ENCODE results near the gene RALA.
A peak's percentile ranks its signal among the peaks of the same experiment; 100 is the strongest.
"Not testable (repeated sequence)": the region's sequence is repeated elsewhere in the genome, so short reads cannot be mapped to it uniquely, and the experiment has no call there.

The RALA gene

GRCh38 chr7:39744620-39745019 lies 121.2 kb downstream of the RALA start:
- Histone ChIP-seq H3K4me3 (no peak overlapping the region), H3K27ac (no peak overlapping the region)
- TF ChIP-seq CTCF (IDR thresholded peaks at IDR 0.05), result no peak
- DNase-seq (ENCODE audit: low spot score), result no peak

GRCh38 chr7:39745320-39745719 lies 121.9 kb downstream of the RALA start:
- DNase-seq (ENCODE audit: low spot score), result no peak
- H3K4me3 ChIP-seq, result no peak overlapping the region
- H3K27ac ChIP-seq, result no peak overlapping the region
- TF ChIP-seq CTCF (IDR thresholded peaks at IDR 0.05), result no peak

GRCh38 chr7:39746103-39746819 lies 122.9 kb downstream of the RALA start:
- Histone ChIP-seq H3K27ac (no peak overlapping the region), H3K4me3 (no peak overlapping the region)
- peak; percentile 73 for DNase-seq (ENCODE audit: low spot score)
- peak; percentile 57 for TF ChIP-seq CTCF (IDR thresholded peaks at IDR 0.05)

GRCh38 chr7:39749177-39749576 lies 125.8 kb downstream of the RALA start:
- H3K27ac ChIP-seq, result no peak overlapping the region
- no peak for TF ChIP-seq CTCF (IDR thresholded peaks at IDR 0.05)
- DNase-seq (ENCODE audit: low spot score), result no peak
- no peak overlapping the region for H3K4me3 ChIP-seq

GRCh38 chr7:39749717-39750116 lies 126.3 kb downstream of the RALA start:
- DNase-seq (ENCODE audit: low spot score), result no peak
- H3K4me3 ChIP-seq, result no peak overlapping the region
- no peak overlapping the region for H3K27ac ChIP-seq
- TF ChIP-seq CTCF (IDR thresholded peaks at IDR 0.05), result no peak

GRCh38 chr7:39750253-39751077 lies 127.1 kb downstream of the RALA start:
- TF ChIP-seq CTCF (IDR thresholded peaks at IDR 0.05), result no peak
- no peak for DNase-seq (ENCODE audit: low spot score)
- H3K4me3 ChIP-seq, result no peak overlapping the region
- H3K27ac ChIP-seq, result no peak overlapping the region

- not testable (repeated sequence) for H3K4me3 ChIP-seq; H3K27ac ChIP-seq; DNase-seq (ENCODE audit: low spot score)
These were observed 129.9 kb downstream of the RALA start for GRCh38 chr7:39753237-39753636.
